Rectal smooth muscle tissue (tissue), 1 donor: ENCODE measurements around the gene THTPA.

Source experiments
- H3K27ac ChIP-seq: one replicate; pipeline ENCODE4 v1.7.0; 2013; ENCODE audit warnings: low read depth, low read length, inconsistent platforms
- H3K27me3 ChIP-seq: one replicate; pipeline ENCODE4 v1.7.0; 2013; ENCODE audit warnings: low read length; ENCODE audit not compliant: control insufficient read depth, insufficient read depth
- H3K36me3 ChIP-seq: one replicate; pipeline ENCODE4 v1.7.0; 2013; ENCODE audit warnings: low read length; ENCODE audit not compliant: control insufficient read depth, insufficient read depth
- H3K4me1 ChIP-seq: one replicate; pipeline ENCODE4 v1.7.0; 2013; ENCODE audit warnings: low read length; ENCODE audit not compliant: control insufficient read depth, insufficient read depth
- H3K4me3 ChIP-seq: one replicate; pipeline ENCODE4 v1.7.0; 2013; ENCODE audit warnings: low read length
- H3K9ac ChIP-seq: one replicate; pipeline ENCODE4 v1.7.0; 2013; ENCODE audit warnings: low read length

The THTPA gene

GRCh38 chr14:23568021-23568599 lies 12.0 kb downstream of the THTPA start:
- Histone ChIP-seq H3K4me1 (peaks cover 3% of the 10 kb centered on the region), H3K36me3 (peaks cover 7% of the 10 kb centered on the region), H3K27ac (no peak overlapping the region), H3K27me3 (no peaks in the 10 kb centered on the region), H3K9ac (no peak overlapping the region), H3K4me3 (peak overlapping the region; percentile 90)

- peaks cover 3% of the 10 kb centered on the region for H3K36me3 ChIP-seq
- H3K4me1 ChIP-seq: peaks cover 3% of the 10 kb centered on the region
- no peak overlapping the region for H3K27ac ChIP-seq
- H3K27me3 ChIP-seq: no peaks in the 10 kb centered on the region
- H3K4me3 ChIP-seq: no peak overlapping the region
- H3K9ac ChIP-seq: no peak overlapping the region
Observed at GRCh38 chr14:23568600-23569331, 12.7 kb downstream of the THTPA start.

- peaks cover 3% of the 10 kb centered on the region for H3K4me1 ChIP-seq
- no peak overlapping the region for H3K9ac ChIP-seq
- no peaks in the 10 kb centered on the region for H3K27me3 ChIP-seq
- H3K36me3 ChIP-seq: peaks cover 3% of the 10 kb centered on the region
- no peak overlapping the region for H3K4me3 ChIP-seq
- H3K27ac ChIP-seq: no peak overlapping the region
Observed at GRCh38 chr14:23569443-23570151, 13.5 kb downstream of the THTPA start.

- no peak overlapping the region for H3K4me3 ChIP-seq
- H3K27ac ChIP-seq: no peak overlapping the region
- H3K36me3 ChIP-seq: no peaks in the 10 kb centered on the region
- peaks cover 6% of the 10 kb centered on the region for H3K27me3 ChIP-seq
- H3K4me1 ChIP-seq: peaks cover 3% of the 10 kb centered on the region
- H3K9ac ChIP-seq: no peak overlapping the region
Observed at GRCh38 chr14:23570806-23571483, 14.9 kb downstream of the THTPA start.

GRCh38 chr14:23571701-23572523 lies 15.8 kb downstream of the THTPA start:
- Histone ChIP-seq H3K4me3 (no peak overlapping the region), H3K27me3 (peaks cover 14% of the 10 kb centered on the region), H3K36me3 (no peaks in the 10 kb centered on the region), H3K4me1 (peaks cover 3% of the 10 kb centered on the region), H3K9ac (no peak overlapping the region), H3K27ac (no peak overlapping the region)

- Histone ChIP-seq H3K36me3 (no peaks in the 10 kb centered on the region), H3K27ac (no peak overlapping the region), H3K4me3 (no peak overlapping the region), H3K4me1 (peaks cover 3% of the 10 kb centered on the region), H3K9ac (no peak overlapping the region), H3K27me3 (peaks cover 19% of the 10 kb centered on the region)
Observed at GRCh38 chr14:23572524-23572828, 16.4 kb downstream of the THTPA start.

- H3K27me3 ChIP-seq: peaks cover 23% of the 10 kb centered on the region
- H3K27ac ChIP-seq: no peak overlapping the region
- no peak overlapping the region for H3K4me3 ChIP-seq
- H3K9ac ChIP-seq: no peak overlapping the region
- no peaks in the 10 kb centered on the region for H3K36me3 ChIP-seq
- H3K4me1 ChIP-seq: peaks cover under 1% of the 10 kb centered on the region
Observed at GRCh38 chr14:23572836-23573235, 16.8 kb downstream of the THTPA start.

- no peaks in the 10 kb centered on the region for H3K36me3 ChIP-seq
- H3K27ac ChIP-seq: no peak overlapping the region
- H3K27me3 ChIP-seq: peaks cover 24% of the 10 kb centered on the region
- H3K9ac ChIP-seq: no peak overlapping the region
- no peak overlapping the region for H3K4me3 ChIP-seq
- no peaks in the 10 kb centered on the region for H3K4me1 ChIP-seq
Observed at GRCh38 chr14:23573384-23574015, 17.4 kb downstream of the THTPA start.

GRCh38 chr14:23577004-23577681 lies 21.1 kb downstream of the THTPA start:
- H3K4me1 ChIP-seq: no peaks in the 10 kb centered on the region
- H3K9ac ChIP-seq: no peak overlapping the region
- peaks cover 25% of the 10 kb centered on the region for H3K27me3 ChIP-seq
- H3K4me3 ChIP-seq: peak overlapping the region; percentile 36
- no peaks in the 10 kb centered on the region for H3K36me3 ChIP-seq
- H3K27ac ChIP-seq: no peak overlapping the region

GRCh38 chr14:23577710-23578392 lies 21.8 kb downstream of the THTPA start:
- Histone ChIP-seq H3K27me3 (peaks cover 25% of the 10 kb centered on the region), H3K36me3 (no peaks in the 10 kb centered on the region), H3K27ac (no peak overlapping the region), H3K9ac (no peak overlapping the region), H3K4me3 (no peak overlapping the region), H3K4me1 (no peaks in the 10 kb centered on the region)
